ENCODE results near the gene FXR1.
"Not testable (repeated sequence)": the region's sequence is repeated elsewhere in the genome, so short reads cannot be mapped to it uniquely, and the experiment has no call there.

Gene FXR1

GRCh38 chr3:180912304-180913296 is at the start of gene FXR1:
TSS of gene FXR1 (plus strand) at chr3:180912670. CDS start at chr3:180912686, 16 bp downstream.
- H3K4me1 Mint-ChIP-seq, result peaks cover 35% of the 10 kb centered on the region
- peak; percentile 60 to 72 (median 68) for TF ChIP-seq CTCF (IDR thresholded peaks at IDR 0.05; ENCODE audit: unreplicated experiment in 3 of 3)
- peaks cover 24% of the 10 kb centered on the region for H3K36me3 Mint-ChIP-seq (ENCODE audit: low read depth)
- peak within 1 kb of the TSS; percentile 96 to 98 (median 97) for H3K4me3 Mint-ChIP-seq
- peak within 1 kb of the TSS; percentile 92 to 97 (median 95) for H3K27ac Mint-ChIP-seq
- no peaks in the 10 kb centered on the region for H3K9me3 Mint-ChIP-seq
- H3K27me3 Mint-ChIP-seq (ENCODE audit: low read depth), result no peaks in the 10 kb centered on the region

GRCh38 chr3:180870008-180870699 is 42.3 kb upstream of the FXR1 start:
- peak overlapping the region; percentile 74 to 83 (median 81) for H3K4me3 Mint-ChIP-seq
- no peak for TF ChIP-seq CTCF (IDR thresholded peaks at IDR 0.05; ENCODE audit: unreplicated experiment in 3 of 3)
- peaks cover 2% of the 10 kb centered on the region for H3K9me3 Mint-ChIP-seq
- peak overlapping the region in 2 of 3 experiments; percentile 15 to 27 for H3K27ac Mint-ChIP-seq
- H3K4me1 Mint-ChIP-seq, result peaks cover 31% of the 10 kb centered on the region
- peaks cover 19% of the 10 kb centered on the region for H3K27me3 Mint-ChIP-seq (ENCODE audit: low read depth)
- no peaks in the 10 kb centered on the region for H3K36me3 Mint-ChIP-seq (ENCODE audit: low read depth)

GRCh38 chr3:180871901-180872300 is 40.6 kb upstream of the FXR1 start:
- peak overlapping the region in 1 of 3 experiments; percentile 4 for H3K27ac Mint-ChIP-seq
- peaks cover 19% of the 10 kb centered on the region for H3K27me3 Mint-ChIP-seq (ENCODE audit: low read depth)
- H3K9me3 Mint-ChIP-seq, result peaks cover 2% of the 10 kb centered on the region
- H3K4me3 Mint-ChIP-seq, result peak overlapping the region in 1 of 3 experiments; percentile 21
- no peak for TF ChIP-seq CTCF (IDR thresholded peaks at IDR 0.05; ENCODE audit: unreplicated experiment in 3 of 3)
- H3K36me3 Mint-ChIP-seq (ENCODE audit: low read depth), result no peaks in the 10 kb centered on the region
- H3K4me1 Mint-ChIP-seq, result peaks cover 37% of the 10 kb centered on the region

GRCh38 chr3:180872430-180872829 is 40.0 kb upstream of the FXR1 start:
- Mint-ChIP-seq H3K4me1 (peaks cover 37% of the 10 kb centered on the region), H3K27ac (peak overlapping the region in 1 of 3 experiments; percentile 4), H3K27me3 (ENCODE audit: low read depth) (peaks cover 19% of the 10 kb centered on the region)
- H3K36me3 Mint-ChIP-seq (ENCODE audit: low read depth); H3K4me3 Mint-ChIP-seq; H3K9me3 Mint-ChIP-seq: not testable (repeated sequence)

- peaks cover 8% of the 10 kb centered on the region for H3K27me3 Mint-ChIP-seq (ENCODE audit: low read depth)
- TF ChIP-seq CTCF (IDR thresholded peaks at IDR 0.05; ENCODE audit: unreplicated experiment in 3 of 3), result no peak
- peaks cover 28% of the 10 kb centered on the region for H3K4me1 Mint-ChIP-seq
- H3K36me3 Mint-ChIP-seq (ENCODE audit: low read depth), result no peaks in the 10 kb centered on the region
- H3K27ac Mint-ChIP-seq, result peak overlapping the region in 1 of 3 experiments; percentile 74
- H3K4me3 Mint-ChIP-seq, result no peak overlapping the region
- no peaks in the 10 kb centered on the region for H3K9me3 Mint-ChIP-seq
These were observed 37.3 kb upstream of the FXR1 start for GRCh38 chr3:180875124-180875698.

Measured in nephron (organoid).